DOHH2 (cell line): ENCODE data around the gene TCF20.

Source experiments
- EZH2phosphoT487 ChIP-seq: fragments of 200-600 bp; sonication (generic); IDR thresholded peaks from 2 replicates; pipeline ENCODE4 v1.6.1; 2017; ENCODE audit warnings: borderline replicate concordance, mild to moderate bottlenecking, antibody characterized with exemption, low read length, moderate library complexity, mixed read lengths
- TF ChIP-seq, protein P1 (sequence below): fragments of 200-600 bp; sonication (generic); IDR thresholded peaks from one replicate; pipeline ENCODE4 v1.5.1; 2014; ENCODE audit warnings: antibody characterized with exemption, mild to moderate bottlenecking, low read depth, low read length; ENCODE audit not compliant: poor library complexity, severe bottlenecking

DNA sequence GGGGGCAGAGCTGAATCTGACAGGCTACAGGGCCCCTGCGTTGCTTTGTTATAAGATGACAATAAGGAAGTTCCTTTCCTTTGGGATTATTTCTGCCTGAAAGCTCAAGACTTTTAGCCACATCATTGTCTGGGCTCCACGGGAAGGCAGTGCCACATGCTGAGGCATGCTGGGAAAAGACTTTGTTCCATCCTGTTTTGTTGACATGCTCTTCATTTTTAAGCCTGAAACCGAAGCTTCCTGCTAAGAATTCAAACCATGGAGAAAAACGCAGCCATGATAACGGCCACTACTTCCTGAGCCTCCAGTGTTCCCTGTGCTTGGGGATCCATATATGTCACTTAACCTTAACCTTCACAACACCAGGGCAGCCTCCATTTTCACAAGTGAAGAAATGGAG is 5.5 kb upstream of the TCF20 start:
- TF ChIP-seq, protein P1, sequence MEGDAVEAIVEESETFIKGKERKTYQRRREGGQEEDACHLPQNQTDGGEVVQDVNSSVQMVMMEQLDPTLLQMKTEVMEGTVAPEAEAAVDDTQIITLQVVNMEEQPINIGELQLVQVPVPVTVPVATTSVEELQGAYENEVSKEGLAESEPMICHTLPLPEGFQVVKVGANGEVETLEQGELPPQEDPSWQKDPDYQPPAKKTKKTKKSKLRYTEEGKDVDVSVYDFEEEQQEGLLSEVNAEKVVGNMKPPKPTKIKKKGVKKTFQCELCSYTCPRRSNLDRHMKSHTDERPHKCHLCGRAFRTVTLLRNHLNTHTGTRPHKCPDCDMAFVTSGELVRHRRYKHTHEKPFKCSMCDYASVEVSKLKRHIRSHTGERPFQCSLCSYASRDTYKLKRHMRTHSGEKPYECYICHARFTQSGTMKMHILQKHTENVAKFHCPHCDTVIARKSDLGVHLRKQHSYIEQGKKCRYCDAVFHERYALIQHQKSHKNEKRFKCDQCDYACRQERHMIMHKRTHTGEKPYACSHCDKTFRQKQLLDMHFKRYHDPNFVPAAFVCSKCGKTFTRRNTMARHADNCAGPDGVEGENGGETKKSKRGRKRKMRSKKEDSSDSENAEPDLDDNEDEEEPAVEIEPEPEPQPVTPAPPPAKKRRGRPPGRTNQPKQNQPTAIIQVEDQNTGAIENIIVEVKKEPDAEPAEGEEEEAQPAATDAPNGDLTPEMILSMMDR = no peak
- TF ChIP-seq EZH2phosphoT487 = no peak
